ENCODE data around the gene CALD1.

The CALD1 gene

GRCh38 chr7:135001390-135002165 is 222.1 kb downstream of the CALD1 start:
- H3K4me3 ChIP-seq (ENCODE audit: low read depth, low read length) = no peak overlapping the region
- TF ChIP-seq, protein P1, sequence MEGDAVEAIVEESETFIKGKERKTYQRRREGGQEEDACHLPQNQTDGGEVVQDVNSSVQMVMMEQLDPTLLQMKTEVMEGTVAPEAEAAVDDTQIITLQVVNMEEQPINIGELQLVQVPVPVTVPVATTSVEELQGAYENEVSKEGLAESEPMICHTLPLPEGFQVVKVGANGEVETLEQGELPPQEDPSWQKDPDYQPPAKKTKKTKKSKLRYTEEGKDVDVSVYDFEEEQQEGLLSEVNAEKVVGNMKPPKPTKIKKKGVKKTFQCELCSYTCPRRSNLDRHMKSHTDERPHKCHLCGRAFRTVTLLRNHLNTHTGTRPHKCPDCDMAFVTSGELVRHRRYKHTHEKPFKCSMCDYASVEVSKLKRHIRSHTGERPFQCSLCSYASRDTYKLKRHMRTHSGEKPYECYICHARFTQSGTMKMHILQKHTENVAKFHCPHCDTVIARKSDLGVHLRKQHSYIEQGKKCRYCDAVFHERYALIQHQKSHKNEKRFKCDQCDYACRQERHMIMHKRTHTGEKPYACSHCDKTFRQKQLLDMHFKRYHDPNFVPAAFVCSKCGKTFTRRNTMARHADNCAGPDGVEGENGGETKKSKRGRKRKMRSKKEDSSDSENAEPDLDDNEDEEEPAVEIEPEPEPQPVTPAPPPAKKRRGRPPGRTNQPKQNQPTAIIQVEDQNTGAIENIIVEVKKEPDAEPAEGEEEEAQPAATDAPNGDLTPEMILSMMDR (IDR thresholded peaks at IDR 0.05; ENCODE audit: borderline replicate concordance, insufficient read depth, low read depth, low read length) = no peak

DNA sequence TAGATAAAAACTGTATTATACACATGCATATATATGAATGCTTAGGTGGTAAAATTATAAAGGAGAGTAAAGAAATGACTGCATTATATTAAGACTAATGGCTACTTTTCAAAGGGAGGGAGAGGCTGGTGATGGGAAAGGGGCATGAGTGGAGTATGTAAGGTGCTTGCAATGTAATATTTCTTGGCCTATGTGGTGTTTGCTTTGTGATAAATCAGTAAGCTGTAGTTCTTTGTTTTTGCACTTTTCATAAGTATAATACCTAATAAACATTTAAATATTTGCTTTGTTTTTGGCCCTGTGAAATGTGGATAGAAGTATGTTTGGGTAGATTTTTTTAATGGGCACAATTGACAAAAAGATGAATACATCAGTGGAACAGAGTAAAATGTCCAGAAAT is 232.8 kb downstream of the CALD1 start:
- TF ChIP-seq, protein P1 (IDR thresholded peaks at IDR 0.05; ENCODE audit: borderline replicate concordance, insufficient read depth, low read depth, low read length) = no peak

More for the DNA sequence above, 232.8 kb downstream of the CALD1 start:
- no peak overlapping the region for H3K4me3 ChIP-seq (ENCODE audit: low read depth, low read length)
